Activated CD8-positive, alpha-beta memory T cell treated with anti-CD3 and anti-CD28 coated beads, Interleukin-2, amount 50 U/mL, for 24 hours (primary cell): ENCODE measurements around the gene USP36.
"Not testable (repeated sequence)": the region's sequence is repeated elsewhere in the genome, so short reads cannot be mapped to it uniquely, and the experiment has no call there.

Experiments
- DNase-seq: peaks from one replicate; pipeline ENCODE4 v3.0.0-alpha.2; 2020; ENCODE audit errors: extremely low read depth

Gene USP36

DNA sequence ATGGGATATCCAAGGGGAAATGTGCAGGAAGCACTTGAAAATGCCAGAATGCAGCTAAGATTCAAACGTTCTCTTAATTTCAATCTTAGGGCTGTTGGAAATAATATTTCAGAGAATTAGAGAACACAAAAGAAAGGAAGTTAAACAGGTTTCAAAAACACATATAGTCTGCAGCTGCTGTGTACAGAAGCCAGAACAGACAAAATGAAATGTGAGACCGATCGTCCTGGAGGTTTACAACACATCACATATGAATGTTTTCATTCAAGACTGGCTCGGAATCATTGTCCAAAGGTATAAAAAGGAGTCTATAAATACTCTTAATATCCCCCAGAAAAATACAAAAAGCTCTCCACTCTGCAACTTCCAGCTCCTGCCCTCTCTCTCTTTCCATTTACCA, 72.8 kb downstream of the USP36 start:
- DNase-seq, result no peak

- no peak for DNase-seq
Measured at GRCh38 chr17:78766743-78767294, 73.8 kb downstream of the USP36 start.

- DNase-seq, result no peak
Measured at GRCh38 chr17:78766225-78766624, 74.4 kb downstream of the USP36 start.

- DNase-seq, result no peak
Measured at GRCh38 chr17:78765821-78766220, 74.8 kb downstream of the USP36 start.

DNA sequence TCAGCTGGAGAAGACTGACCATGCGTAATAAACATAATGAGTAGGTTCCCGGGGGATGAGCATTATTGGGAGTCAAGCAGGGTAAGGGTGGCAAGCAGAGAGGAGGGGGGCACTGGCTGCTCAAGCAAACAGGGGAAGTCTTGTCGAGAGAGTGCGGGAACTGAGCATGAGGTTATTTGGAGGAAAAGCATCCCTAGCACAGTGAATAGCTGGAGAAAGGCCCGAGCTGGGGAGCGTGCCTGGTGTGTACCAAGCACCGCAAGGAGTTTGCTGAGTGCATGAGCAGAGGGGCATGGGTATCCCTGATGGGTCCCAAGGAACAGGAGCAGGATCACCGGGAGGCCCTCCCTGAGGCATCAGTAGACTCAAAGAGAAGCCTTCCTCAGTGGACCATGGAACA, 75.7 kb downstream of the USP36 start:
- no peak for DNase-seq

- no peak for DNase-seq
Measured at GRCh38 chr17:78763561-78763960, 77.1 kb downstream of the USP36 start.

GRCh38 chr17:78761789-78762406, 78.7 kb downstream of the USP36 start:
- DNase-seq, result no peak

GRCh38 chr17:78759969-78760352, 80.7 kb downstream of the USP36 start:
- no peak for DNase-seq

GRCh38 chr17:78759203-78759968, 81.2 kb downstream of the USP36 start:
- no peak for DNase-seq

DNA sequence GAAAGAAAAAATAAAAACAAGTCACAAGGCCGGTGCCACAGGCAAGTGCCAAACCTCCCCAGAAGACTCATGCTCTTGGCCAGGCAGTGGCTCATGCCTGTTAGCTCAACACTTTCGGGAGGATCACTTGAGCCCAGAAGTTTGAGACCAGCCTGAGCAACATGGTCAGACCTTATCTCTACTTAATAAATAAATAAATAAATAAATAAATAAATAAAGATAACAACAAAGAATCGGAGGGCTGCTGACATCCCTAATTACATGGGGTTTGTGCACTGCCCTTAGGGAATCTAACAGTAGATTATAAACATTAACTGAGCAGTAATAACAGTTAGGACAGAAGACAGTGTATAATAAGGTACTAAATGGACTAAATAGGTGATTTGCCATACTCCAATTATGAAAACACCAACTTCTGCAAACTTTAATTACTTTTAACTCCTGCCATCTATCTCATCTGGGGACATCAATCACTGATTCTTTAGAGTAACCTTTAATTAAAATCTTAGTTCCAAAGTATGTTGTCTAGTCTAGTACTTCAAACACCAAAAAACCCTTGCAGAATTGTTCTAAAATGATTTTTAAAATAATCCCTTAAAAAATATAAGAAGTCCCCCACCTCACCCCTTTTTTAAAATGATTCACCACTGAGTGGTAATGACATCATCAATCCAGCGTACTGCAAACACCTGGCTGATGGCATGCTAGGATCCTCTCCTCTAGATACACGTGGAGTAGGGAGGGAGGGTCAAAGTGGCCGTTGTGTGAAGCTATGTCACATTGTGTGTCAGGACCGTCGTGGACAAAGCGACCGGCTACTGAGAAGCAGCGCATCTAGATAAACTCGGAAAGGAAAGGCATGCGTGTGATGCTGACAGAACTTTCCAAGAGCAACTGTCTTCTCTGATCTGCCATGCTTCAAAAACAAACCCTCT, 87.0 kb downstream of the USP36 start:
- no peak for DNase-seq

DNA sequence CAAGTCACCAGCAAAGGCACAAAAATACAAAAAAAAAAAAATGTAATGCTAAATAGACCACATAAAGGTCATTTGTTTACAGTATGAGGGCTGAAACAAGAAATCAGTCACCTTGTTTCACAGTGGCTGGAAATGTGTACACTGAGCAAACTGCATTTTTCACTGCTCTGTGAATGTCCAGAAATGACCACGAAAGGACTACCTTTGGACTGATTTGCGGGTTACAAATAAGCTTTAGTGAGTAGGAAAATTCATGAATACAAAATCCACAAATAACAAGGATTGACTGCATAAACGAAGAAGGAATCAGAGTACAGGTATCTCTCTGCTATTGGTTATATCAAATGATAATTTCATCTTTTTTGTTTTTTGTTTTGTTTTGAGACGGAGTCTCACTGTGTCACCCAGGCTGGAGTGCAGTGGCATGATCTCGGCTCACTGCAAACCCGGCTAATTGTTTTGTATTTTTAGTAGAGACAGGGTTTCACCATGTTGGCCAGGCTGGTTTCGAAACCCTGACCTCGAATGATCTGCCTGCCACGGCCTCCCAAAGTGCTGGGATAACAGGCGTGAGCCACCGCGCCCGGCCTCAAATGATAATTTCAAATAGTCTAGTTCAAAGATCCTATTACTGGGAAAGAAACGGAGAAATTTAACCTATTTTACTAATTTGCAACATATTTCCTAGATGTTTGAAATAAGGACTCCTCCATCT, 89.0 kb downstream of the USP36 start:
- DNase-seq, result no peak

DNA sequence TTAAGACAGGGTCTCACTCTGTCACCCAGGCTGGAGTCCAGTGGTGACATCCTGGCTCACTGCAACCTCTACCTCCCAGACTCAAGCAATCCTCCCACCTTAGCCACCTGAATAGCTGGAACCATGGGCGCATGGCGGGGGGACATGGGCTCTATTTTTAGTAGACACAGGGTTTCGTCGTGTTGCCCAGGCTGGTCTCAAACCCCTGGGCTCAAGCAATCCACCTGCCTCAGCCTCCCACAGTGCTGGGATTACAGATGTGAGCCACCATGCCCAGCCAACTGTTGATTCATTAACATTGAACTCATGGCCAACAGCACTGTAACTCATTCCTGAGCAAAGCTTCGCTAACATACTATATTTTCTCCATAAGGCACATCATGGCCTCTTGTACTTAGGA, 89.6 kb downstream of the USP36 start:
- DNase-seq, result not testable (repeated sequence)

DNA sequence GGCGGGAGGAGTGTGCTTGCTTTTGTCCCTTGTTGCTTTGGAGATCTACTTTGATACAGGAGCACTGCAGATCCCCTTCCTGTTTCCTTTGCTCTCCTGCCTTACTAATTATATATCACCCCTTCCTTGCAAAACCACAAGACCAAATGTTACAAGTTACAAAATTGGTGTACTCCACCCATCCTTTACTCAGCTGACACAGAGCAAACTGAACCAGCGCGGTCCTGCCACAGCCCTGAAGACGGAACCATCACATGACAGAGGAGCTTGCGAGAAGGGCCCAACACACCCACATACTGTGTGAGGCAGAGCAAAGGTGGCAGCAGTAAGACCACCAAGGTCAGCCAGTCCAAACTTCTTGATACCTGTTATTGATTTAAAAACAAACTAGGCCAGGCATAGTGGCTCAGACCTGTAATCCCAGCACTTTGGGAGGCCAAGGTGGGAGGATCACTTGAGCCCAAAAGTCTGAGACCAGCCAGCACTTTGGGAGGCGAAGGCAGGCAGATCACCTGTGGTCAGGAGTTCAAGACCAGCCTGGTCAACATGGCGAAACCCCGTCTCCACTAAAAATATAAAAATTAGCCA, 91.8 kb downstream of the USP36 start:
- peak; percentile 68 for DNase-seq

- no peak for DNase-seq
Measured at GRCh38 chr17:78748048-78748729, 92.4 kb downstream of the USP36 start.

DNA sequence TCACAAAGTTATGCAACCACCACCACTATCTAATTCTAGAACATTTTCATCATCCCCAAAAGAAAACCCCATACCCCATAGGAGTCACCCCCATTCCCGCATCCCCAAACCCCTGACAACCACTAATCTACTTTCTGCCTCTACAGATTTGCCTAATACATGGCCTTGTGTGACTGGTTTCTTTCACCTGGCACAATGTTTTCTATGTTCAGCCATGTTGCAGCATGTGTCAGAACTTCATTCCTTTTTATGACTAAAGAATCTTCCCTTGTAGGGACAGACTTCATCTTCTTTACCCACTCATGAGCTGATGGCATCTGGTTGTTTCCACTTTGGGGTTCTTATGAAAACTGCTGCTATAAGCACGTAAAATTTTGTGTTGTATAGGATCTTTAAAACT, 93.1 kb downstream of the USP36 start:
- DNase-seq, result no peak

GRCh38 chr17:78746949-78747269, 93.7 kb downstream of the USP36 start:
- no peak for DNase-seq

GRCh38 chr17:78746263-78746948, 94.2 kb downstream of the USP36 start:
- DNase-seq, result no peak
